Esophagus squamous epithelium (tissue), 5 donors: ENCODE data around the gene RGPD3. TPM values are rescaled to one million over a fixed set of nuclear protein-coding genes. Genes with fewer than 3 reads are reported as not detected.
"Not testable (repeated sequence)": the region's sequence is repeated elsewhere in the genome, so short reads cannot be mapped to it uniquely, and the experiment has no call there.

Experiments
- DNase-seq: peaks from one replicate; lab custom pipeline; 2025; lab: John Stamatoyannopoulos, UW
- H3K27ac ChIP-seq, 4 donors: fragments of 200-600 bp; sonication (generic); one replicate each; pipeline ENCODE4 v1.5.1; 2016 to 2019; ENCODE audit warnings: mild to moderate bottlenecking in 1 of 4
- H3K27me3 ChIP-seq, 4 donors: fragments of 200-600 bp; sonication (generic); 1 replicate in 3 of 4; 2 replicates in 1 of 4; pipeline versions ENCODE4 v1.5.1 to v1.6.0; 2017 to 2021; ENCODE audit warnings: antibody characterized with exemption in 1 of 4
- H3K36me3 ChIP-seq, 3 donors: fragments of 200-600 bp; sonication (generic); one replicate each; pipeline ENCODE4 v1.5.1; 2016 to 2019
- H3K4me1 ChIP-seq, 3 donors: fragments of 200-600 bp; sonication (generic); one replicate each; pipeline ENCODE4 v1.5.1; 2017 to 2019
- H3K4me3 ChIP-seq, 4 donors: fragments of 200-600 bp; sonication (generic); 1 replicate in 3 of 4; 2 replicates in 1 of 4; pipeline ENCODE4 v1.5.1; 2016 to 2019; ENCODE audit warnings: mild to moderate bottlenecking in 2 of 4, moderate library complexity in 1 of 4
- H3K9me3 ChIP-seq, 3 donors: fragments of 200-600 bp; sonication (generic); one replicate each; pipeline ENCODE4 v1.5.1; 2016 to 2019
- CTCF ChIP-seq, 6 experiments: fragments of 450-650 bp in 4 of 6; fragments of 200-600 bp in 2 of 6; sonication (generic) in 2 of 6; IDR thresholded peaks; one replicate each; pipeline ENCODE4 v1.5.1; 2016 to 2019; ENCODE audit warnings: antibody characterized with exemption in 6 of 6, mild to moderate bottlenecking in 4 of 6, moderate library complexity in 4 of 6
- WGBS, 2 donors: methylation state at CpG; one replicate each; pipeline ENCODE4 v1.1.5; 2018; 5-methylcytosine and 5-hydroxymethylcytosine counted together
- intact Hi-C: fragments of 100-400 bp; cut with DNase I; formaldehyde crosslinking; loops from one replicate; pipeline ENCODE4 v1.15.0; 2022
- total RNA-seq, 4 donors: library from RNA; depleted of rRNA; stranded (reverse); fragments of >200 nt; gene quantifications; one replicate each; pipeline ENCODE4 v1.1.0, GENCODE V29; 2016
- donor health status: DM: yes; HTN: yes; CAD: no.

The RGPD3 gene
- total RNA-seq, 4 donors from 2014 or later = 0.18 to 0.49 (median 0.23) TPM

DNA sequence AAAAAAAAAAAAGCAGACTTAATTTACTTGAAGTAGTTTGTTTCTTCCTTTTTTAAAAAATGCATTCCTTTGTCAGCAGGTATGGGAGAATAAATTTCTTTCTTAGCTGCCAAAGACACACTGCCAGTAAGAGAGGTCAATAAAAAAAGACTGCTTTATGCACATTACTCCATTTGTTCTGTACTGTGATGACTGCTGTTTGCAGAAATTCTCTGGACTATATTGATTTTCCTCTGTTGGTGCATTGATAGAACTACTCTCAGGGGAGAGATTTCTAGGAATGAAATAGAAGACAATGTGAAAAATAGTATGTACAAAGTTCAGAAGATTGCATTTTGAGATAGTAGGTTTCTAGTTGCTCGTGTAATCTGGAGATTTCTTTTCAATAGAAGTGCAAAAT is 11.3 kb upstream of the RGPD3 start:
- DNase-seq, H3K36me3 ChIP-seq, intact Hi-C loops, H3K4me1 ChIP-seq, H3K27ac ChIP-seq, H3K4me3 ChIP-seq, H3K27me3 ChIP-seq, H3K9me3 ChIP-seq: not testable (repeated sequence)
- WGBS, 2 donors = no CpG with 5 or more reads among the region's 1 CpG

- DNase-seq, H3K27ac ChIP-seq, H3K4me3 ChIP-seq, H3K9me3 ChIP-seq, H3K27me3 ChIP-seq, H3K36me3 ChIP-seq, H3K4me1 ChIP-seq, intact Hi-C loops: not testable (repeated sequence)
- WGBS, 2 donors = 78 to 92% methylated on average over 1 of the region's 4 CpGs
These were observed 9.4 kb upstream of the RGPD3 start for GRCh38 chr2:106477647-106478046.

DNA sequence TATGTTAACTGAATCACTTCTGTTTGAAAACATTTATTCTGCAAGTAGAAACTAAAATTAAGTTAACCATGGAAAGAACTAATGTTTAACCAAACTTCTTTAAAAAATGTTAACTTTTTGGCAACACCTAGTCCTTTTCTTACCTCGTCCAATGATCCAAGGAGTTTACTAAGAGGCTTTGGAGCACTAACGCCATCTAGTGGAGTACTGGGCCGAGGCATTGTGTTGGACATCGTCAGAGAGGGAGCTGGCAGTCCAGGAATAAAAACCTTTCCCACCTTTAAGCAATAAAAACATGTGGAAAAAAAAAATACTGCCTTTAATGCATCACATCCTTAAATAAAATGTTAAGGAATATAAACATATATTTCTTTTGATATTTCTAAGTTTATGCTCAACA is 2.4 kb upstream of the RGPD3 start:
- H3K4me3 ChIP-seq, H3K27ac ChIP-seq, H3K9me3 ChIP-seq, DNase-seq, H3K27me3 ChIP-seq, intact Hi-C loops, H3K36me3 ChIP-seq, H3K4me1 ChIP-seq: not testable (repeated sequence)
- 0% methylated on average over 2 to 4 of the region's 4 CpGs for WGBS, 2 donors
- TF ChIP-seq CTCF (IDR thresholded peaks at IDR 0.05) = peak in 3 of 6 experiments; percentile 4 to 36 (median 11)

- DNase-seq, H3K4me1 ChIP-seq, H3K4me3 ChIP-seq, H3K9me3 ChIP-seq, H3K36me3 ChIP-seq, intact Hi-C loops, H3K27ac ChIP-seq, H3K27me3 ChIP-seq: not testable (repeated sequence)
- WGBS, 2 donors = 81 to 100% methylated on average over 1 to 3 of the region's 49 CpGs
These were observed 697 bp downstream of the RGPD3 start for GRCh38 chr2:106467516-106467915.

DNA sequence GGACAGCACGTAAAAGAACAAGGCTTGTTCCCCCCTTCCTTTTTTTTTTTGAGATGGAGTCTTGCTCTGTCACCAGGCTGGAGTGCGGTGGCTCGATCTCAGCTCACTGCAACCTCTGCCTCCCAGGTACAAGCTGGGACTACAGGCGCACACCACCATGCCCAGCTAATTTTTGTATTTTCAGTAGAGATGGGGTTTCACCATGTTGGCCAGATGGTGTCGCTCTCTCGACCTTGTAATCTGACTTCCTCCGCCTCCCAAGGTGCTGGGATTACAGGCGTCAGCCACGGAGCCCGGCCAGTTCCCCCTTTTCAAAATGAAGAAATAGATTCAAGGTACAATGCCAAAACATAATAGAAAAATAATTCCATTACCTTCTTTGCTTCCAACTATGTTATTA is 6.3 kb downstream of the RGPD3 start:
- H3K9me3 ChIP-seq, H3K36me3 ChIP-seq, H3K27me3 ChIP-seq, DNase-seq, H3K4me1 ChIP-seq, H3K4me3 ChIP-seq, intact Hi-C loops, H3K27ac ChIP-seq: not testable (repeated sequence)
- 51 to 74% methylated on average over 3 to 9 of the region's 10 CpGs for WGBS, 2 donors
- peak in 3 of 6 experiments; percentile 18 to 43 (median 35) for TF ChIP-seq CTCF (IDR thresholded peaks at IDR 0.05)

GRCh38 chr2:106390680-106391079 is 77.5 kb downstream of the RGPD3 start:
- DNase-seq, H3K9me3 ChIP-seq, H3K36me3 ChIP-seq, intact Hi-C loops, H3K27ac ChIP-seq, H3K4me3 ChIP-seq, H3K27me3 ChIP-seq, H3K4me1 ChIP-seq: not testable (repeated sequence)
- WGBS, 2 donors = 40 to 78% methylated on average over 2 to 5 of the region's 5 CpGs

GRCh38 chr2:106388814-106389410 is 79.3 kb downstream of the RGPD3 start:
- H3K4me3 ChIP-seq, H3K27me3 ChIP-seq, DNase-seq, intact Hi-C loops, H3K9me3 ChIP-seq, H3K36me3 ChIP-seq, H3K27ac ChIP-seq, H3K4me1 ChIP-seq: not testable (repeated sequence)
- 54 to 61% methylated on average over 6 of the region's 7 CpGs for WGBS, 2 donors

DNA sequence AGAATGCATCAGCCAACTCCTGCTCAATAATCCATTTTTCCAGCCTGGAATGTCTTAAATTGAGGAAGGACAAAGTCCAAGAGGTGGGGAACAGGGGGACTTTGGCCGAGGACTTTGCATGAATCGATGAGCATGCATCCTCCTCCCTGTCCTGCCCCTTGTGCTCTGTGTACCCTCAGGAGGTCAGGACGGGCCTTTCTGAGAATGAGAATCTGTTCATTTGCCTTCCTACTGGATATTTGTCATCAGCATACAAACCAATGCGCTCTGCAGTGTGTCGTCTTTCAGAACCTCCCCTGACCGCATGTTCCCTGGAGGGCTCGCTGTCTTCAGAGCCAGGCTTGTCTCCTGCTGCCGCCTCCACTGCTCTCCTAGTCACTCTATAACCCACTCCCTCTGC is 83.7 kb downstream of the RGPD3 start:
- WGBS, 2 donors = 84 to 85% methylated on average over 5 to 8 of the region's 8 CpGs
- H3K27ac ChIP-seq, H3K4me1 ChIP-seq, H3K36me3 ChIP-seq, H3K9me3 ChIP-seq, intact Hi-C loops, H3K27me3 ChIP-seq, DNase-seq, H3K4me3 ChIP-seq: not testable (repeated sequence)

DNA sequence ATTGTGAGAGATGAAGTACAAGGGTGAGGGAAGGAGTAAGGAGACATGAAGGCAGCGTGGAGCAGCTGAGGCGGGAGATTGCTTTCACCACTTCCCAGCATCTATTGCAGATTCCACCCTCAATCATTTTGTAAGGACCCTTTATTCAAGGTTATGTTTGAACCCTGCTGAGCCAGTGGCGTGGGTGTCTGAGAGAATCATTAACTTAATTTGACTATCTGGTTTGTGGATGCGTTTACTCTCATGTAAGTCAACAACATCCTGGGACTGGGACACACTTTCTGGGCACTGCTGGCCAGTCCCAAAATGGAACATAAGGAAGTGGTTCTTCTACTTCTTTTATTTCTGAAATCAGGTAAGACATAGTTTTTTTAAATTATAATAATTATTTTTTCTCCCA is 86.3 kb downstream of the RGPD3 start:
- H3K9me3 ChIP-seq, H3K27me3 ChIP-seq, H3K4me1 ChIP-seq, intact Hi-C loops, H3K4me3 ChIP-seq, H3K36me3 ChIP-seq, H3K27ac ChIP-seq, DNase-seq: not testable (repeated sequence)
- WGBS, 2 donors = 78 to 79% methylated on average over 4 of the region's 4 CpGs

GRCh38 chr2:106379567-106379966 is 88.6 kb downstream of the RGPD3 start:
- WGBS, 2 donors = 75 to 76% methylated on average over 2 of the region's 3 CpGs
- H3K4me3 ChIP-seq, H3K9me3 ChIP-seq, DNase-seq, H3K27ac ChIP-seq, H3K27me3 ChIP-seq, intact Hi-C loops, H3K36me3 ChIP-seq, H3K4me1 ChIP-seq: not testable (repeated sequence)

DNA sequence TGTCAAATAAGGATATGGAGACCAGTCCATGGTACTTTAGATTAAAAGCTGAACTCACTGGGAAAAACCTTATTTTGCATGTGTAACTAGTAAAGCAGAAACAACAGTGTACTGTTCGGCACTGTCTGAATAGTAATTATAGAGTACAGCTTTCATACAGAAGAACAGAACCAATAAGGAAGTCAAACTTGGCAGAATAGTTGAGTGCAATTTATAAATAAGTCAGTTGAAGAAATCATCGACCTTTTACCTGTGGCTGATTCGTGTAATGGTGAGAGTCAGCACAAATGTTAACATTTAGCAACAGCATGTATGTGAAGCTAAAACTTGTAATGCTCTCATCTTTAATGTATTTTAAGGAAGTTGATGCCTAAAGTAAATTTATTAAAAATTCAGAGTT is 99.0 kb downstream of the RGPD3 start:
- H3K9me3 ChIP-seq, DNase-seq, H3K4me1 ChIP-seq, H3K27me3 ChIP-seq, intact Hi-C loops, H3K36me3 ChIP-seq, H3K4me3 ChIP-seq, H3K27ac ChIP-seq: not testable (repeated sequence)
- 72 to 76% methylated on average over 2 of the region's 3 CpGs for WGBS, 2 donors
